Measurements from ENCODE around the gene UBAP2L.
"Not testable (repeated sequence)": the region's sequence is repeated elsewhere in the genome, so short reads cannot be mapped to it uniquely, and the experiment has no call there.

The UBAP2L gene

GRCh38 chr1:154264454-154264853, 43.7 kb downstream of the UBAP2L start:
- DNase-seq (ENCODE audit: low read depth): no peak
- H3K4me3 ChIP-seq (replicated peaks; ENCODE audit: low read depth, low read length): no peak overlapping the region
- TF ChIP-seq CTCF (IDR thresholded peaks at IDR 0.05; ENCODE audit: low read length, missing control alignments): no peak

GRCh38 chr1:154265586-154265985, 44.8 kb downstream of the UBAP2L start:
- TF ChIP-seq CTCF (IDR thresholded peaks at IDR 0.05; ENCODE audit: low read length, missing control alignments): no peak
- no peak overlapping the region for H3K4me3 ChIP-seq (replicated peaks; ENCODE audit: low read depth, low read length)
- DNase-seq (ENCODE audit: low read depth): no peak

GRCh38 chr1:154270833-154271232, 50.1 kb downstream of the UBAP2L start:
- no peak overlapping the region for H3K4me3 ChIP-seq (replicated peaks; ENCODE audit: low read depth, low read length)
- no peak for TF ChIP-seq CTCF (IDR thresholded peaks at IDR 0.05; ENCODE audit: low read length, missing control alignments)
- no peak for DNase-seq (ENCODE audit: low read depth)

GRCh38 chr1:154272217-154272998, 51.7 kb downstream of the UBAP2L start, which contains the start of gene HAX1:
Gene HAX1 (plus strand): TSS chr1:154272629. CDS start chr1:154272724, 95 bp downstream.
- peak within 1 kb of the TSS; percentile 85 for H3K4me3 ChIP-seq (replicated peaks; ENCODE audit: low read depth, low read length)
- peak; percentile 77 for TF ChIP-seq CTCF (IDR thresholded peaks at IDR 0.05; ENCODE audit: low read length, missing control alignments)
- peak; percentile 98 for DNase-seq (ENCODE audit: low read depth)

GRCh38 chr1:154272999-154273563, 52.3 kb downstream of the UBAP2L start:
- TF ChIP-seq CTCF (IDR thresholded peaks at IDR 0.05; ENCODE audit: low read length, missing control alignments): no peak
- DNase-seq (ENCODE audit: low read depth): no peak

GRCh38 chr1:154276797-154277196, 56.0 kb downstream of the UBAP2L start:
- DNase-seq (ENCODE audit: low read depth): no peak
- H3K4me3 ChIP-seq (replicated peaks; ENCODE audit: low read depth, low read length): no peak overlapping the region
- TF ChIP-seq CTCF (IDR thresholded peaks at IDR 0.05; ENCODE audit: low read length, missing control alignments): peak; percentile 33

More at GRCh38 chr1:154272999-154273563, 52.3 kb downstream of the UBAP2L start:
- H3K4me3 ChIP-seq (replicated peaks; ENCODE audit: low read depth, low read length): peak overlapping the region; percentile 85

GRCh38 chr1:154287591-154287990, 66.8 kb downstream of the UBAP2L start:
- not testable (repeated sequence) for H3K4me3 ChIP-seq (replicated peaks; ENCODE audit: low read depth, low read length); DNase-seq (ENCODE audit: low read depth)
